A549 (cell line): ENCODE data around the gene NECTIN1. TPM values are rescaled to one million over a fixed set of nuclear protein-coding genes. Genes with fewer than 3 reads are reported as not detected.

Experiments
- ATAC-seq, 2 experiments: fragments of 200-7000 bp in 1 of 2; fragments of >200 bp in 1 of 2; cut with Nextera tagmentation in 1 of 2; cut with Tn5 transposase in 1 of 2; 3 replicates each; pipeline versions ENCODE4 v1.8.0 to v1.9.1; 2018 to 2020; ENCODE audit warnings: mild to moderate bottlenecking in 1 of 2, moderate library complexity in 1 of 2
- CTCF ChIA-PET: fragments of 300-600 bp; sonication (Branson Sonifier 250); formaldehyde crosslinking; extraction: SDS; loops from one replicate; lab custom pipeline; 2021; ENCODE audit warnings: antibody characterized with exemption, inconsistent platforms; lab: Yijun Ruan, JAX
- POLR2A ChIA-PET: fragments of 350-600 bp; formaldehyde crosslinking; extraction: SDS; loops from one replicate; lab custom pipeline; 2021; ENCODE audit warnings: antibody characterized with exemption, inconsistent platforms; lab: Yijun Ruan, JAX
- DNase-seq, 2 experiments: peaks; one replicate each; pipeline versions ENCODE4 v3.0.0 to v3.0.0-alpha.2; 2011 to 2016; ENCODE audit warnings: low read depth in 1 of 2, low spot score in 1 of 2
- FAIRE-seq: peaks from 2 replicates; lab custom pipeline; 2011; peaks lifted over from hg19 to GRCh38; lab: Jason Lieb, UNC
- H3K27ac ChIP-seq, 2 experiments: fragments of >200 bp; sonication (Bioruptor Twin); formaldehyde crosslinking; 3 replicates each; pipeline ENCODE4 v1.5.1; 2016 to 2017
- H3K4me1 ChIP-seq: fragments of >200 bp; sonication (Bioruptor Twin); formaldehyde crosslinking; 3 replicates; pipeline ENCODE4 v1.6.1; 2016
- H3K4me2 ChIP-seq: fragments of >200 bp; sonication (Bioruptor Twin); formaldehyde crosslinking; 3 replicates; pipeline ENCODE4 v1.6.1; 2016
- H3K4me3 ChIP-seq: fragments of >200 bp; sonication (Bioruptor Twin); formaldehyde crosslinking; 3 replicates; pipeline ENCODE4 v1.5.1; 2016
- H3K9me3 ChIP-seq: fragments of >200 bp; sonication (Bioruptor Twin); formaldehyde crosslinking; 3 replicates; pipeline ENCODE4 v1.6.1; 2016
- ATOH8 ChIP-seq: fragments of 250-450 bp; sonication (Bioruptor Pico); IDR thresholded peaks from 2 replicates; pipeline ENCODE4 v1.5.0; 2020; ENCODE audit warnings: low read depth, mild to moderate bottlenecking, moderate library complexity
- CBX2 ChIP-seq: fragments of 200-600 bp; sonication (generic); IDR thresholded peaks from 2 replicates; pipeline ENCODE4 v1.6.1; 2016; ENCODE audit warnings: low read depth, mild to moderate bottlenecking, borderline replicate concordance
- CBX8 ChIP-seq: fragments of 200-600 bp; sonication (generic); IDR thresholded peaks from 2 replicates; pipeline ENCODE4 v1.6.1; 2016
- CEBPB ChIP-seq, 2 experiments: fragments of >200 bp in 1 of 2; sonication (Bioruptor Twin) in 1 of 2; formaldehyde crosslinking in 1 of 2; IDR thresholded peaks; 2 replicates each; pipeline ENCODE4 v1.6.1; 2012 to 2016
- CHD4 ChIP-seq: fragments of 200-600 bp; sonication (generic); IDR thresholded peaks from 2 replicates; pipeline ENCODE4 v1.6.1; 2016; ENCODE audit warnings: antibody characterized with exemption, mild to moderate bottlenecking, borderline replicate concordance
- E2F6 ChIP-seq: IDR thresholded peaks from 2 replicates; pipeline ENCODE4 v1.6.1; 2012; ENCODE audit warnings: low read depth, borderline replicate concordance
- ELK1 ChIP-seq: fragments of 150-350 bp; IDR thresholded peaks from 2 replicates; pipeline ENCODE4 v1.6.1; 2014; ENCODE audit warnings: low read depth, mild to moderate bottlenecking, low read length
- FOSB ChIP-seq: fragments of 250-450 bp; sonication (Bioruptor Pico); IDR thresholded peaks from 2 replicates; pipeline ENCODE4 v1.5.0; 2020; ENCODE audit warnings: mild to moderate bottlenecking, moderate library complexity
- FOXS1 ChIP-seq: fragments of 250-450 bp; sonication (Bioruptor Pico); IDR thresholded peaks from 2 replicates; pipeline ENCODE4 v1.5.0; 2020; ENCODE audit warnings: mild to moderate bottlenecking, moderate library complexity
- HDAC2 ChIP-seq: fragments of 200-600 bp; sonication (generic); IDR thresholded peaks from 2 replicates; pipeline ENCODE4 v1.6.1; 2016
- HEYL ChIP-seq: fragments of 250-450 bp; sonication (Bioruptor Pico); IDR thresholded peaks from 2 replicates; pipeline ENCODE4 v1.8.0; 2021; ENCODE audit warnings: mild to moderate bottlenecking, moderate library complexity
- JUN ChIP-seq, 2 experiments: fragments of >200 bp; sonication (Bioruptor Twin); formaldehyde crosslinking; IDR thresholded peaks; 2 replicates in 1 of 2; 3 replicates in 1 of 2; pipeline ENCODE4 v1.6.1; 2016 to 2017
- JUNB ChIP-seq: fragments of >200 bp; sonication (Bioruptor Twin); formaldehyde crosslinking; IDR thresholded peaks from 2 replicates; pipeline ENCODE4 v1.6.1; 2016
- KDM1A ChIP-seq: fragments of 200-600 bp; sonication (generic); IDR thresholded peaks from 2 replicates; pipeline ENCODE4 v1.6.1; 2016; ENCODE audit warnings: low read depth, mild to moderate bottlenecking
- KDM5A ChIP-seq: fragments of 200-600 bp; sonication (generic); IDR thresholded peaks from 2 replicates; pipeline ENCODE4 v1.6.1; 2016; ENCODE audit warnings: antibody characterized with exemption, mild to moderate bottlenecking
- MAFK ChIP-seq: fragments of 450-650 bp; IDR thresholded peaks from 2 replicates; pipeline ENCODE4 v1.6.1; 2014; ENCODE audit not compliant: partially characterized antibody
- MAX ChIP-seq: IDR thresholded peaks from 2 replicates; pipeline ENCODE4 v1.6.1; 2012
- MAZ ChIP-seq: fragments of 150-350 bp; IDR thresholded peaks from 2 replicates; pipeline ENCODE4 v1.6.1; 2014; ENCODE audit warnings: antibody characterized with exemption, low read depth, low read length, borderline replicate concordance
- NR3C1 ChIP-seq: fragments of >200 bp; sonication (Bioruptor Twin); formaldehyde crosslinking; IDR thresholded peaks from 3 replicates; pipeline ENCODE4 v1.6.1; 2017
- POLR2AphosphoS2 ChIP-seq: conservative IDR thresholded peaks from 2 replicates; pipeline ENCODE4 v1.6.1; 2012; ENCODE audit warnings: low read length, improper control_type of control experiment, inconsistent platforms
- RAD21 ChIP-seq, 2 experiments: fragments of >200 bp in 1 of 2; sonication (Bioruptor Twin) in 1 of 2; formaldehyde crosslinking in 1 of 2; IDR thresholded peaks in 1 of 2; conservative IDR thresholded peaks in 1 of 2; 2 replicates in 1 of 2; 3 replicates in 1 of 2; pipeline ENCODE4 v1.6.1; 2012 to 2018; ENCODE audit warnings: inconsistent platforms in 1 of 2
- RARB ChIP-seq: fragments of 250-450 bp; sonication (Bioruptor Pico); IDR thresholded peaks from 2 replicates; pipeline ENCODE4 v1.8.0; 2021; ENCODE audit warnings: mild to moderate bottlenecking, moderate library complexity
- RCOR1 ChIP-seq: fragments of 150-350 bp; IDR thresholded peaks from 2 replicates; pipeline ENCODE4 v1.6.1; 2014; ENCODE audit warnings: antibody characterized with exemption, low read length, low read depth
- TP53 ChIP-seq: fragments of 250-450 bp; sonication (Bioruptor Pico); IDR thresholded peaks from 2 replicates; pipeline ENCODE4 v1.5.0; 2021; ENCODE audit warnings: mild to moderate bottlenecking, moderate library complexity
- ZC3H11A ChIP-seq: fragments of 450-650 bp; IDR thresholded peaks from 2 replicates; pipeline ENCODE4 v1.6.1; 2014; ENCODE audit warnings: antibody characterized with exemption, mild to moderate bottlenecking
- ZFP36 ChIP-seq: fragments of 450-650 bp; IDR thresholded peaks from 2 replicates; pipeline ENCODE4 v1.6.1; 2014; ENCODE audit warnings: borderline replicate concordance; ENCODE audit not compliant: partially characterized antibody
- ZNF302 ChIP-seq: fragments of 250-450 bp; sonication (Bioruptor Pico); IDR thresholded peaks from 2 replicates; pipeline ENCODE4 v1.9.0; 2021; ENCODE audit warnings: inconsistent platforms, mild to moderate bottlenecking, moderate library complexity
- WGBS: methylation state at CpG from one replicate; pipeline ENCODE4 v1.1.6; 2017; ENCODE audit errors: missing lambda C conversion rate; 5-methylcytosine and 5-hydroxymethylcytosine counted together
- polyA plus RNA-seq, 4 experiments: library from polyadenylated mRNA; depleted of rRNA in 3 of 4; stranded (reverse); fragments of >200 nt; fragmentation: RNase III in 1 of 4; extraction: RNeasy Plus Mini Kit Qiagen cat#74134 plus additional on column Dnase treatment in 1 of 4; gene quantifications; 2 replicates in 3 of 4; 3 replicates in 1 of 4; pipeline ENCODE4 v1.2.3, GENCODE V29; 2011 to 2017
- TF ChIP-seq, protein P1 (sequence below): fragments of 450-650 bp; IDR thresholded peaks from 2 replicates; pipeline ENCODE4 v1.6.1; 2014; ENCODE audit warnings: antibody characterized with exemption

NECTIN1 gene
- polyA plus RNA-seq, 2 of the 4 experiments (the other 2 are of a cell fraction): 2.2 to 5.5 TPM

DNA sequence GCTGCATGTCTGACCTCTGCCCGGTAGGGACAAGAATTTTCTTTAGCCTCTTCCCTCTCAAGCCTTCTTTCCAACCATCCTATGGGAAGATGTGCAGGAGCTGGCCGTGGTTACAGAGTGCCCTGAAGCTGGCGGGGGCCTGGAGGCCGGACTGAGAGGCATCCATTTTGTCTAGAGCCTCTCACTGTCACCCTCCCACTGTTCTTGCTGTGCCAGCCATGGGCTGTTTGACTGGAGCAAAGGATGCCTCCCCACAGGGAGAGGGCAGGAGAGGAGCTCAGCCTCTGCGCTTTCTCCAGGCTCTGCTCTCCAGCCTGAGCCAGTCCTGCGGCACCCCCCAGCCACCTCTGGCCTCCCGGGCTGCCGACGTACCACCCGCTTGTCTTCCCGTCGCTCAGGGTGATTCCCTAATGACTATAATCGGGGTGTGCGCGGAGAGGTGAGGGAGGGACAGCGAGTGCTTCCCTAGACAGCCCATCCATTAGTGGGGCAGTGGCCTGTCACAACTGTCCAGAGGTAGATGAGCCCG is 123.8 kb downstream of the NECTIN1 start:
- Histone ChIP-seq H3K4me2 (no peak overlapping the region), H3K27ac (no peak overlapping the region), H3K4me1 (no peaks in the 10 kb centered on the region), H3K4me3 (no peak overlapping the region), H3K9me3 (no peaks in the 10 kb centered on the region)
- no peak for TF ChIP-seq MAX
- no peak for TF ChIP-seq HDAC2
- TF ChIP-seq MAFK: no peak
- FAIRE-seq (no peak), ATAC-seq (no peak), DNase-seq (no peak)
- CTCF ChIA-PET: interaction anchor here (2.2 kb wide), 1 partner anchor 18 kb away, joined by 8 read pairs; no protein-coding TSS in a partner anchor
- 70% methylated on average over 15 of the region's 17 CpGs for WGBS
- POLR2A ChIA-PET: no interaction called here

DNA sequence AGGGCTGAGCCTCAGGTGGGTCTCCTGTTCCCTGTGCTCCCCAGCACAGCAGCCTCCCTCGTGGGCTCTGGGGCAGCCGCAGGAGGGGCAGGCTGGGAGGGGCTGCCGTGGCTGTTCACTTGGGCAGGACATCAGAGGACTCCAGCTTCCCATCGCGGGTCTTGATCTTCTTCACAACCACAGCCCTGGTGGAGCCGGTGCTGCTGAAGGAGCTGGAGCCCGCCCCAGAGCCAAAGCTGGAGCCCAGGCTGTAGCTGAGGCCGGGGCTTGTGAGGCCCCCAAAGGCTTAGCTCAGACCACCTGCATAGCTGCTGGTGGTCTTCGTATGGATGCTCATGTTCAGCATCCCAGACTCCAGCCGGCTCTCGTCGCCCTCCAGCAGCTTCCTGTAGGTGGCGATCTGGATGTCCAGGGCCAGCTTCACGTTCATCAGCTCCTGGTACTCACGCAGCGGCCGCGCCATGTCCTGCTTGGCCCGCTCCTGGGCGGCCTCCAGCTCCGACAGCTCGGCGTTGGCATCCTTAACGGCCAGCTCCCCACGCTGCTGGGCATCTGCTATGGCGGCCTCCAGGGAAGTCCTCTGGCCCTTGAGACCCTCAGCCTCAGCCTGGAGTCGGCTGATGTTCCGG is 126.1 kb downstream of the NECTIN1 start:
- TF ChIP-seq E2F6 (no peak), ATOH8 (CRISPR knock-in tag) (no peak), FOXS1 (CRISPR knock-in tag) (no peak), ELK1 (no peak), CEBPB (IDR thresholded peaks at IDR 0.05) (no peak), RCOR1 (no peak), JUN (IDR thresholded peaks at IDR 0.05) (no peak), CBX2 (no peak), RARB (CRISPR knock-in tag) (no peak), KDM1A (no peak), MAZ (no peak), JUNB (no peak), ZNF302 (CRISPR knock-in tag) (no peak)
- Histone ChIP-seq H3K27ac (no peak overlapping the region), H3K4me3 (no peak overlapping the region), H3K4me2 (no peak overlapping the region), H3K4me1 (no peaks in the 10 kb centered on the region), H3K9me3 (no peaks in the 10 kb centered on the region)
- 41% methylated on average over 8 of the region's 28 CpGs for WGBS
- no peak for ATAC-seq
- ChIA-PET POLR2A (no interaction called here), CTCF (interaction anchor here (0.6 to 2.2 kb wide), 3 partner anchors 20 to 388 kb away, joined by 3 to 8 read pairs (median 4); no protein-coding TSS in a partner anchor)
- no peak for DNase-seq
- no peak for FAIRE-seq

- no peak for DNase-seq
- ChIA-PET CTCF (interaction anchor here (1.0 to 1.2 kb wide), 2 partner anchors 66 to 119 kb away, joined by 3 read pairs; no protein-coding TSS in a partner anchor), POLR2A (no interaction called here)
- no peak for ATAC-seq
- H3K4me1 ChIP-seq: no peaks in the 10 kb centered on the region
- H3K4me3 ChIP-seq: no peak overlapping the region
- 60% methylated on average over 9 of the region's 10 CpGs for WGBS
- no peak for FAIRE-seq
- H3K27ac ChIP-seq: no peak overlapping the region
- H3K9me3 ChIP-seq: no peaks in the 10 kb centered on the region
- H3K4me2 ChIP-seq: no peak overlapping the region
- TF ChIP-seq HEYL (CRISPR knock-in tag): no peak
- TF ChIP-seq NR3C1: no peak
- TF ChIP-seq ZC3H11A: no peak
- TF ChIP-seq FOSB (CRISPR knock-in tag): no peak
- TF ChIP-seq KDM5A: no peak
- no peak for TF ChIP-seq FOXS1 (CRISPR knock-in tag)
- TF ChIP-seq, protein P1, sequence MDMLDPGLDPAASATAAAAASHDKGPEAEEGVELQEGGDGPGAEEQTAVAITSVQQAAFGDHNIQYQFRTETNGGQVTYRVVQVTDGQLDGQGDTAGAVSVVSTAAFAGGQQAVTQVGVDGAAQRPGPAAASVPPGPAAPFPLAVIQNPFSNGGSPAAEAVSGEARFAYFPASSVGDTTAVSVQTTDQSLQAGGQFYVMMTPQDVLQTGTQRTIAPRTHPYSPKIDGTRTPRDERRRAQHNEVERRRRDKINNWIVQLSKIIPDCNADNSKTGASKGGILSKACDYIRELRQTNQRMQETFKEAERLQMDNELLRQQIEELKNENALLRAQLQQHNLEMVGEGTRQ: no peak
- no peak for TF ChIP-seq CHD4
- no peak for TF ChIP-seq POLR2AphosphoS2
- TF ChIP-seq TP53: no peak
- TF ChIP-seq E2F6: no peak
- no peak for TF ChIP-seq JUNB
- TF ChIP-seq ZFP36: no peak
- no peak for TF ChIP-seq KDM1A
- no peak for TF ChIP-seq CBX8
- TF ChIP-seq RAD21 (conservative IDR thresholded peaks at IDR 0.05 in 1 of 2, IDR thresholded peaks at IDR 0.05 in 1 of 2): no peak
- no peak for TF ChIP-seq RARB (CRISPR knock-in tag)
These were observed 129.0 kb downstream of the NECTIN1 start for GRCh38 chr11:119599864-119600541.
